ENCODE measurements around the gene CMTM4. TPM values are rescaled to one million over a fixed set of nuclear protein-coding genes. Genes with fewer than 3 reads are reported as not detected.

The CMTM4 gene
- total RNA-seq, 1 experiment from 2014 or later: 110 TPM

DNA sequence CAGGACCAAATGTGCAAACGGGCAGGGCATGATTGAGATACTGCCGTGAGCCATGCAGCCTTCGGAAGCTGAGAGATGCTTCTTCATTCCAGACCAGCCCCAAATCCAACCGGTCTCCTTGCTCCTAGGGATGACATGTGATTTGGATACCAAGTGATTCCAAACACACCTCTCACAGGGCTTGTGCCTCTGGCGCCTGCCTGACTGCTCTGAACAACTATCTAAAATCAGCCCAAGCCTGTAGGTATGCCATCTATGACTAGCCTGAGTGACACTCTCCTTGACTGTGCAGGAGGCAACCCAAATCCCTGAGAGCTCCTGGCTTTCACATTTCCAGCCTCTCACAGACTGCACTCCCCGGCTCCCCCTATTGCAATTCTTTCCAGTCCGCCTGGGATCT is 34.6 kb upstream of the CMTM4 start:
- TF ChIP-seq, protein P1, sequence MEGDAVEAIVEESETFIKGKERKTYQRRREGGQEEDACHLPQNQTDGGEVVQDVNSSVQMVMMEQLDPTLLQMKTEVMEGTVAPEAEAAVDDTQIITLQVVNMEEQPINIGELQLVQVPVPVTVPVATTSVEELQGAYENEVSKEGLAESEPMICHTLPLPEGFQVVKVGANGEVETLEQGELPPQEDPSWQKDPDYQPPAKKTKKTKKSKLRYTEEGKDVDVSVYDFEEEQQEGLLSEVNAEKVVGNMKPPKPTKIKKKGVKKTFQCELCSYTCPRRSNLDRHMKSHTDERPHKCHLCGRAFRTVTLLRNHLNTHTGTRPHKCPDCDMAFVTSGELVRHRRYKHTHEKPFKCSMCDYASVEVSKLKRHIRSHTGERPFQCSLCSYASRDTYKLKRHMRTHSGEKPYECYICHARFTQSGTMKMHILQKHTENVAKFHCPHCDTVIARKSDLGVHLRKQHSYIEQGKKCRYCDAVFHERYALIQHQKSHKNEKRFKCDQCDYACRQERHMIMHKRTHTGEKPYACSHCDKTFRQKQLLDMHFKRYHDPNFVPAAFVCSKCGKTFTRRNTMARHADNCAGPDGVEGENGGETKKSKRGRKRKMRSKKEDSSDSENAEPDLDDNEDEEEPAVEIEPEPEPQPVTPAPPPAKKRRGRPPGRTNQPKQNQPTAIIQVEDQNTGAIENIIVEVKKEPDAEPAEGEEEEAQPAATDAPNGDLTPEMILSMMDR (IDR thresholded peaks at IDR 0.05; ENCODE audit: unreplicated experiment): no peak
- no peaks in the 10 kb centered on the region for H3K27me3 Mint-ChIP-seq (ENCODE audit: unreplicated experiment)
- no peak overlapping the region for H3K4me3 Mint-ChIP-seq (ENCODE audit: low read depth, unreplicated experiment)
- no peak overlapping the region for H3K27ac Mint-ChIP-seq (ENCODE audit: unreplicated experiment)
- no peaks in the 10 kb centered on the region for H3K9me3 Mint-ChIP-seq (ENCODE audit: low read depth, unreplicated experiment)
- CTCF ChIA-PET: interaction anchor here (0.7 kb wide), 1 partner anchor 10 kb away, joined by 3 read pairs; no protein-coding TSS in a partner anchor
- intact Hi-C loops (cut with micrococcal nuclease; ENCODE audit: unreplicated experiment): no loop called here
- no peaks in the 10 kb centered on the region for H3K4me1 Mint-ChIP-seq (ENCODE audit: low read depth, unreplicated experiment)
- BruUV-seq (replicated peaks): no TSS peak
- H3K36me3 Mint-ChIP-seq (ENCODE audit: insufficient read depth, unreplicated experiment): peaks cover 78% of the 10 kb centered on the region
- DNase-seq: no peak

DNA sequence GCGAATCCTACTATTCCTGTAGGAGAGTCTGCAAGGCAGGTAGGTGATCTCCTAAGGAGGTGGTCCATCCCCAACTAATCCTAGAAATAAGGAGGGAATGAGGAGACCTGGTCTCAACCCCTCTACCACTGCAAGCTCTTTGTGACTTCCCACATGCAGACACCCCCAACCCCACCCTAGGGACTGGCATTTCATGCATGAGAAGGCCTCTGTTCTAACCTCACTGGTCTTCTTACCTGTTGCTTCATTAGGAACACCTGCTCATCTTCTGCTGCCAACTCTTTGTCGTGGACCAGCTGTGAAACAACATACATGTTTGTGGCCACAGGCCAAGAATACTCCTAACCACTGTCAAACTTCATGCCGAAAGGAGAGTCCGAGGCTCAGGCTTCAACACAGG is 32.3 kb upstream of the CMTM4 start:
- H3K4me1 Mint-ChIP-seq (ENCODE audit: low read depth, unreplicated experiment): no peaks in the 10 kb centered on the region
- peaks cover 81% of the 10 kb centered on the region for H3K36me3 Mint-ChIP-seq (ENCODE audit: insufficient read depth, unreplicated experiment)
- no peak for DNase-seq
- H3K4me3 Mint-ChIP-seq (ENCODE audit: low read depth, unreplicated experiment): no peak overlapping the region
- intact Hi-C loops (cut with micrococcal nuclease; ENCODE audit: unreplicated experiment): loop anchor here (5.0 kb wide), 1 partner anchor 138 kb away; no protein-coding TSS in a partner anchor
- TF ChIP-seq, protein P1 (IDR thresholded peaks at IDR 0.05; ENCODE audit: unreplicated experiment): no peak
- CTCF ChIA-PET: interaction anchor here (0.6 to 0.8 kb wide), 3 partner anchors 13 to 144 kb away, joined by 3 to 5 read pairs (median 3); no protein-coding TSS in a partner anchor
- no TSS peak for BruUV-seq (replicated peaks)
- no peak overlapping the region for H3K27ac Mint-ChIP-seq (ENCODE audit: unreplicated experiment)
- H3K9me3 Mint-ChIP-seq (ENCODE audit: low read depth, unreplicated experiment): no peaks in the 10 kb centered on the region
- no peaks in the 10 kb centered on the region for H3K27me3 Mint-ChIP-seq (ENCODE audit: unreplicated experiment)

DNA sequence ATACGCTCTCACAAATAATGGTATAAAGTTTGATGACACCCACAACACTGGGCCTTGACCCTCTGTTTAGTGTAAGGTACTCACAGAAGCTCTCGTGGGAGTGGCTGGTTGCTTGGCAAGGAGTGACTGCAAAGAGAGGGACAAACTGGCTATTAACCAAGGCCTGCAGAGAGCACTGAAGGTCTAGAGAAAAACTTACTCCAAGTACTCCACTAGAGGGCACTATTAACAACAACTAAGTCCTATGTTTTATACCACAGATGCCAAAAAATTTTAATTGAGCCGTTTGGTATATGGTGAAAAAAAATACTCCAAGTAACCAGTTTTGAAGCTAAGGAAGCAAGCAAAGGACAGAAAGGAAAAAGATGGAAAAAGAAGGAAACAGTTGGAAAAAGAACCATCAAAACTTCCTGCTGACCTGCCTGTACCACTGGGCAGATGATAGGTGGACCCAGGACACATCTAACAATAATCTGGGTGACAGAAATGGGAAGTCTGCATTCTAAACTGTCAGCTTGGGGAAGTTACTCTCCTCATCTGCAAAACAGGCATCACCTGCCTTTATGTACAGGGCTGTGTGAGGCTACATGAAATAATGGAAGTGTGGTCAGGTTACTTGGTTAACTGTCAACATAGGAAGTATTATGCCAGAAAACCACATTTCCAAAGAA is 31.7 kb upstream of the CMTM4 start:
- H3K4me1 Mint-ChIP-seq (ENCODE audit: low read depth, unreplicated experiment): no peaks in the 10 kb centered on the region
- no peak for DNase-seq
- no peak overlapping the region for H3K4me3 Mint-ChIP-seq (ENCODE audit: low read depth, unreplicated experiment)
- no peaks in the 10 kb centered on the region for H3K27me3 Mint-ChIP-seq (ENCODE audit: unreplicated experiment)
- intact Hi-C loops (cut with micrococcal nuclease; ENCODE audit: unreplicated experiment): loop anchor here (5.0 kb wide), 1 partner anchor 139 kb away; no protein-coding TSS in a partner anchor
- no peaks in the 10 kb centered on the region for H3K9me3 Mint-ChIP-seq (ENCODE audit: low read depth, unreplicated experiment)
- H3K27ac Mint-ChIP-seq (ENCODE audit: unreplicated experiment): peak overlapping the region; percentile 4
- CTCF ChIA-PET: interaction anchor here (0.6 to 0.8 kb wide), 4 partner anchors 13 to 145 kb away, joined by 3 to 5 read pairs (median 3); no protein-coding TSS in a partner anchor
- peaks cover 81% of the 10 kb centered on the region for H3K36me3 Mint-ChIP-seq (ENCODE audit: insufficient read depth, unreplicated experiment)
- BruUV-seq (replicated peaks): no TSS peak
- TF ChIP-seq, protein P1 (IDR thresholded peaks at IDR 0.05; ENCODE audit: unreplicated experiment): peak; percentile 61

DNA sequence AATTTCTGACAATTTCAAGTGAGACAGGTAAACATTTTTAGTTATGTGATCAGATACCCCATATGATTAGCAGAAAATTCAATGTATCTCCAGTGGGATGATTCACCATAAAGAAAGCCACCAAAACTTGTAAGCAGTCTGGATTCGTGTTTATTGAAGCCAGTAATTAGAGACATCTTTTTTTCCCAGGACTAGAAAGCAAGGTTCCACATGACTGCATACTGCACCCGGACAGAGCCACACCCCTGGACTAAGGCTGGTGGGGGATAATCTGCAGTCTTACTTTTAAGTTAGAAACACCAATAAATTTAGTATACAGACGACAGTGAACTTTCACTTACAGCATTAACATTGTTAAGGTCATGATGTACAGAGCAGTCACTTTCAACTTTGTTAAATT is 24.2 kb upstream of the CMTM4 start:
- Mint-ChIP-seq H3K4me3 (ENCODE audit: low read depth, unreplicated experiment) (no peak overlapping the region), H3K36me3 (ENCODE audit: insufficient read depth, unreplicated experiment) (peaks cover 55% of the 10 kb centered on the region), H3K27ac (ENCODE audit: unreplicated experiment) (no peak overlapping the region), H3K27me3 (ENCODE audit: unreplicated experiment) (no peaks in the 10 kb centered on the region), H3K9me3 (ENCODE audit: low read depth, unreplicated experiment) (no peaks in the 10 kb centered on the region), H3K4me1 (ENCODE audit: low read depth, unreplicated experiment) (no peaks in the 10 kb centered on the region)
- DNase-seq: no peak
- TF ChIP-seq, protein P1 (IDR thresholded peaks at IDR 0.05; ENCODE audit: unreplicated experiment): no peak
- CTCF ChIA-PET: no interaction called here
- no TSS peak for BruUV-seq (replicated peaks)
- intact Hi-C loops (cut with micrococcal nuclease; ENCODE audit: unreplicated experiment): no loop called here

Measured in Calu3 (cell line).